Subcutaneous abdominal adipose tissue (tissue), 5 donors: ENCODE measurements around the gene CADM1.

Experiments
- H3K27ac ChIP-seq: one replicate; pipeline ENCODE4 v1.7.0; 2013; ENCODE audit warnings: low read depth, mild to moderate bottlenecking, inconsistent platforms, low read length, moderate library complexity
- H3K27me3 ChIP-seq, 5 donors: one replicate each; pipeline ENCODE4 v1.7.0; 2013; ENCODE audit warnings: low read length in 5 of 5, inconsistent platforms in 1 of 5; ENCODE audit not compliant: control insufficient read depth in 5 of 5, insufficient read depth in 4 of 5
- H3K36me3 ChIP-seq, 5 donors: one replicate each; pipeline ENCODE4 v1.7.0; 2013; ENCODE audit warnings: low read length in 5 of 5; ENCODE audit not compliant: control insufficient read depth in 5 of 5, insufficient read depth in 5 of 5
- H3K4me1 ChIP-seq, 5 donors: one replicate each; pipeline ENCODE4 v1.7.0; 2013; ENCODE audit warnings: low read length in 5 of 5, mild to moderate bottlenecking in 3 of 5, moderate library complexity in 1 of 5; ENCODE audit not compliant: control insufficient read depth in 5 of 5, insufficient read depth in 5 of 5
- H3K4me3 ChIP-seq, 5 donors: one replicate each; pipeline ENCODE4 v1.7.0; 2013; ENCODE audit warnings: low read length in 5 of 5, low read depth in 1 of 5
- H3K9ac ChIP-seq, 5 donors: one replicate each; pipeline ENCODE4 v1.7.0; 2013; ENCODE audit warnings: low read length in 5 of 5, mild to moderate bottlenecking in 4 of 5, moderate library complexity in 3 of 5
- H3K9me3 ChIP-seq, 5 donors: one replicate each; pipeline ENCODE4 v1.7.0; 2013; ENCODE audit warnings: low read length in 5 of 5; ENCODE audit not compliant: control insufficient read depth in 5 of 5
- donor health status: healthy.
- donor health status: healthy.
- donor health status: healthy.
- donor health status: healthy.
- donor health status: healthy.

The CADM1 gene

GRCh38 chr11:115208808-115209259, 295.4 kb downstream of the CADM1 start:
- no peak overlapping the region for H3K27ac ChIP-seq
- H3K4me3 ChIP-seq = no peak overlapping the region
- no peaks in the 10 kb centered on the region for H3K27me3 ChIP-seq
- H3K36me3 ChIP-seq = peaks cover 0 to 4% (median 3%) of the 10 kb centered on the region in 5 donors
- no peaks in the 10 kb centered on the region for H3K9me3 ChIP-seq
- H3K4me1 ChIP-seq = no peaks in the 10 kb centered on the region
- H3K9ac ChIP-seq = no peak overlapping the region

GRCh38 chr11:115207916-115208315, 296.3 kb downstream of the CADM1 start:
- Histone ChIP-seq H3K9me3 (no peaks in the 10 kb centered on the region), H3K4me1 (no peaks in the 10 kb centered on the region), H3K27me3 (no peaks in the 10 kb centered on the region), H3K36me3 (peaks cover 0 to 3% (median 2%) of the 10 kb centered on the region in 5 donors), H3K9ac (no peak overlapping the region), H3K4me3 (no peak overlapping the region), H3K27ac (no peak overlapping the region)

GRCh38 chr11:115207166-115207591, 297.0 kb downstream of the CADM1 start:
- H3K9me3 ChIP-seq = no peaks in the 10 kb centered on the region
- H3K4me1 ChIP-seq = no peaks in the 10 kb centered on the region
- peaks cover 0 to 3% (median 2%) of the 10 kb centered on the region in 5 donors for H3K36me3 ChIP-seq
- no peaks in the 10 kb centered on the region for H3K27me3 ChIP-seq
- no peak overlapping the region for H3K9ac ChIP-seq
- no peak overlapping the region for H3K4me3 ChIP-seq
- no peak overlapping the region for H3K27ac ChIP-seq

- H3K4me3 ChIP-seq = no peak overlapping the region
- H3K9ac ChIP-seq = no peak overlapping the region
- H3K27me3 ChIP-seq = no peaks in the 10 kb centered on the region
- H3K27ac ChIP-seq = no peak overlapping the region
- no peaks in the 10 kb centered on the region for H3K4me1 ChIP-seq
- H3K36me3 ChIP-seq = peaks cover 0 to 3% (median 2%) of the 10 kb centered on the region in 5 donors
- no peaks in the 10 kb centered on the region for H3K9me3 ChIP-seq
These were observed 297.7 kb downstream of the CADM1 start for GRCh38 chr11:115206365-115207022.

GRCh38 chr11:115202900-115203552, 301.2 kb downstream of the CADM1 start:
- H3K4me3 ChIP-seq = no peak overlapping the region
- no peaks in the 10 kb centered on the region for H3K9me3 ChIP-seq
- no peak overlapping the region for H3K27ac ChIP-seq
- H3K36me3 ChIP-seq = peaks cover 0 to 3% (median 0%) of the 10 kb centered on the region in 5 donors
- H3K4me1 ChIP-seq = no peaks in the 10 kb centered on the region
- no peak overlapping the region for H3K9ac ChIP-seq
- H3K27me3 ChIP-seq = no peaks in the 10 kb centered on the region

- Histone ChIP-seq H3K27me3 (no peaks in the 10 kb centered on the region), H3K4me1 (no peaks in the 10 kb centered on the region), H3K27ac (no peak overlapping the region), H3K4me3 (no peak overlapping the region), H3K9me3 (no peaks in the 10 kb centered on the region), H3K36me3 (peaks cover 0 to 2% (median 0%) of the 10 kb centered on the region in 5 donors), H3K9ac (no peak overlapping the region)
These were observed 302.1 kb downstream of the CADM1 start for GRCh38 chr11:115202074-115202473.

- Histone ChIP-seq H3K27me3 (no peaks in the 10 kb centered on the region), H3K4me3 (no peak overlapping the region), H3K4me1 (no peaks in the 10 kb centered on the region), H3K9ac (no peak overlapping the region), H3K9me3 (no peaks in the 10 kb centered on the region), H3K36me3 (no peaks in the 10 kb centered on the region), H3K27ac (no peak overlapping the region)
These were observed 303.0 kb downstream of the CADM1 start for GRCh38 chr11:115201111-115201792.

GRCh38 chr11:115199481-115200069, 304.6 kb downstream of the CADM1 start:
- no peak overlapping the region for H3K27ac ChIP-seq
- no peaks in the 10 kb centered on the region for H3K36me3 ChIP-seq
- no peaks in the 10 kb centered on the region for H3K9me3 ChIP-seq
- H3K27me3 ChIP-seq = no peaks in the 10 kb centered on the region
- H3K4me3 ChIP-seq = no peak overlapping the region
- H3K9ac ChIP-seq = no peak overlapping the region
- H3K4me1 ChIP-seq = no peaks in the 10 kb centered on the region

- no peak overlapping the region for H3K9ac ChIP-seq
- H3K9me3 ChIP-seq = no peaks in the 10 kb centered on the region
- H3K27me3 ChIP-seq = no peaks in the 10 kb centered on the region
- H3K4me1 ChIP-seq = no peaks in the 10 kb centered on the region
- H3K36me3 ChIP-seq = no peaks in the 10 kb centered on the region
- no peak overlapping the region for H3K27ac ChIP-seq
- H3K4me3 ChIP-seq = no peak overlapping the region
These were observed 305.9 kb downstream of the CADM1 start for GRCh38 chr11:115198321-115198741.

- H3K36me3 ChIP-seq = no peaks in the 10 kb centered on the region
- no peak overlapping the region for H3K4me3 ChIP-seq
- H3K27ac ChIP-seq = no peak overlapping the region
- no peaks in the 10 kb centered on the region for H3K9me3 ChIP-seq
- H3K27me3 ChIP-seq = no peaks in the 10 kb centered on the region
- no peak overlapping the region for H3K9ac ChIP-seq
- no peaks in the 10 kb centered on the region for H3K4me1 ChIP-seq
These were observed 306.8 kb downstream of the CADM1 start for GRCh38 chr11:115197433-115197832.
